Testis (tissue), 2 donors: ENCODE data around the gene RNF113A.

Source experiments
- CTCF ChIP-seq, 3 experiments: fragments of 450-650 bp in 2 of 3; fragments of 200-600 bp in 1 of 3; sonication (generic) in 1 of 3; IDR thresholded peaks; one replicate each; pipeline ENCODE4 v1.5.1; 2016 to 2019; ENCODE audit warnings: antibody characterized with exemption in 3 of 3, mild to moderate bottlenecking in 2 of 3, moderate library complexity in 1 of 3
- POLR2A ChIP-seq: fragments of 450-650 bp; IDR thresholded peaks from one replicate; pipeline ENCODE4 v1.6.1; 2017; ENCODE audit warnings: antibody characterized with exemption, mild to moderate bottlenecking, moderate library complexity

- TF ChIP-seq CTCF (IDR thresholded peaks at IDR 0.05): no peak
- no peak for TF ChIP-seq POLR2A
Observed at GRCh38 chrX:119916310-119916709, 44.8 kb upstream of the RNF113A start.
